ENCODE measurements around the gene DGKB.
"Not testable (repeated sequence)": the region's sequence is repeated elsewhere in the genome, so short reads cannot be mapped to it uniquely, and the experiment has no call there.

DGKB gene

DNA sequence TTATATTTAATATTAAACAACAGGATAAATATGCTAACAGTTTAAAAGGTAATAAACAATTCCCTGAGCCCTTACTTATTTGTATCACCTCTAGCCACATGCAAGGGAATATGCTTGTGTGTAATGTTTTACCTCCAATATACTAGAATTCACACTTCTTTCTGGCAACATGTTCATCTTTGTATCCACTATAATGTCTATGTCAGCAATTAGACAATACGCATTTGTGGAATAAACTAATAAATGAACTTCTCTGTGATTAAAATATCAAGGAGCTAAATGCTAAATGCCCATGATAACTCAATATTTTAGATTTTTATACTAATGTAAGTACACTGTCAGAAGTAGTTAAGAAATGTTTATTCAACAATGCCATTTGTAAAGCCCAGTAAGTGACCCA is 350.5 kb downstream of the DGKB start:
- DNase-seq, result no peak

DNA sequence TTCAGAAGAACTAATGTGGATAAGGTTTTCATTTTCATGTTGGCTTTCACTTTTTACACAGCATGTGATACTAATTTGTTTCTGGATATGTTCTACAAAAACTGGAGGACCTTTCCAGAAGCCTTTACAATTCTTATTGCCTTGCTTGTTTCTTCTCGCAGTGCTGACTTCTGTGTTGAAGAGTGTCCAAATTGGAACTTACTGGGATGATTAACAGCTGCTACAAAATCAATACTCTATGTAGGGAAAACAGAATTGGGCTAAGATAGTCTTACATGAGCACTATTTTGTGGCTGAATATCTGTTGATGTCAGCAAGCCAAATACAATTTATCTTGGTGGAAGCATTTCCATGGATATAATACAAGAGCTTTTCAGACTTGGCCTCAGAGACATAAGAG is 351.2 kb downstream of the DGKB start:
- no peak for DNase-seq

DNA sequence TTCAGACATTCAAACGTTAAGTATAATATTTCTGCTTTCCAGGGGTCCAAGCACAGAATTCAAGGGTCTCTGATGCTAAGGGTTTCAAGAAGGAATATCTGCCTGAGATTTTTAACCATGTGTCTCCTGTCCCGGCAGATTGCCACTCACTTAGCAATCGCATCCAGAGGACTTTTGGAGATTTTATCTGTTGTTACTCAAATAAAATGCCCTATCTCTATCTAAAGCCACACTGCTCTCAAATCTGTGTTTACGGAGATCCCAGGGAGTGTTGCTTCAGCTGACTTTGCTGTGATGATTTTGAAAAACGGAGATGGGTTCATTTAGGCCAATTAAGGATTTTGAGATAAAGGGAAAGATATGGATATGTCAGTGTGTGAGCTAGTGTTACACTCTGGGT is 359.9 kb downstream of the DGKB start:
- DNase-seq, result no peak

DNA sequence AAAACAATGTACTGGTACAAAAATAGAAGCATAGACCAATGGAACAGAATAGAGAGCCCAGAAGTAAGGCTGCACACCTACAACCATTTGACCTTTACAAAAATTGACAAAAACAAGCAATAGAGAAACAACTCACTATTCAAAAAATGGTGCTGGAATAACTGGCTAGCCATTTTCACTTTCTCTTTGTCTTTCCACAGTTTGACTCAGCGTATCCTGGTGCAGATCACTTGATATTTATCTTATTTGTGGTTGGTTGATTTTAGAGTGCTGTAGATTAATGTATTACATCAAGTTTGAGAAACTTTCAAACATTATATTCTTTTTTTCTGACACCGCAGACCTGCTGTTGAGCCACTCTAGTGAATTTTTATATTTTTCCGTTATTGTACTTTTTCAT is 381.4 kb downstream of the DGKB start:
- DNase-seq, result no peak

DNA sequence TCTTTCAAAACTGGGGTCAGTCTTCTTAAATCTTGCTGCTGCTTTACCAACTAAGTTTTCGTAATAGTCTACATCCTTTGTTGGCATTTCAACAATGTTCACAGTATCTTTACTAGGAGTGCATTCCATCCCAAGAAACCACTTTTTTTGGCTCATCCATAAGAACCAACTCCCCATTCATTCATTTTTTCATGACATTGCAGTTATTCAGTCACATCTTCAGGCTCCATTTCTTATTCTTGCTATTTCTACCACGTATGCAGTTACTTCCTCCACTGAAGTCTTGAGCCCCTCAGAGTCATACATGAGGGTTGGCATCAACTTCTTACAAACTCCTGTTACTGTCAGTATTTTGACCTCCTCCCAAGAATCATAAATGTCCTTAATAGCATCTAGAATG is 392.3 kb downstream of the DGKB start:
- DNase-seq, result no peak

DNA sequence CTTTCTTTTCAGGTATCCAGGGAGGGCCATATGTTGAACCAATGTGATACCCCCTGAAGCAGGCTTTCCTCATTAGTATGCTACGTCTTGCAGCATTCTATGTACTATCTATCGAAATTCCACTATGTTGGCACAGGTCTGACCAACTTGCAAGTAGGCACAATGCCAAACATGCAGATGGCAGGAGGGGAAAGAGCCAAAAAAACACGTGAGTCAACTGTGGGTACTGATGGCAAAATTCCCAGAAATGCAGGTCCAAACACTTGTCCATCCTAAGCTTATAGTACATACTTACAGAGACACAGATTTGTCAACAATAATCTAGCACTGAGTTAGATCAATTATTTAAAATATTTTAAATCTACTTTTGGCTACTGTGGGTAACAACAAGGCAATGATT is 394.9 kb downstream of the DGKB start:
- DNase-seq, result no peak

DNA sequence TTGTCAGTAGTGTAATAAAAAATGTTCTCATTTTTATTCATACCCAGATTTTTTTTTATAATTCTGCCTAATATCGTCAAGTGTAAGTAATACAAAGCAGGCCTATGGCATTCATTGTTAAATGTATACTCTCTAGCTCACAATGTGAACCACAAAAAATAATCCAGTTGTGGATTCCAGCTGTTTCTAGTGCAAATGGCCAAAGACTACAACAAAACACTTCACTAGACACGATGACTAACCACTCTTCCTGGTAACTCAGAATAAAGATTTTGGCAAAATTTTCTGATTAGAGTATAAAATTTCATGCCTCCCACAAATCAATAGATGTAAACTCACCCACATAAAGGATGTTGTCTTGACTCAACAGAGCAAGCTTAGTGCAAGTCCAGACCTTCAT is 396.6 kb downstream of the DGKB start:
- no peak for DNase-seq

DNA sequence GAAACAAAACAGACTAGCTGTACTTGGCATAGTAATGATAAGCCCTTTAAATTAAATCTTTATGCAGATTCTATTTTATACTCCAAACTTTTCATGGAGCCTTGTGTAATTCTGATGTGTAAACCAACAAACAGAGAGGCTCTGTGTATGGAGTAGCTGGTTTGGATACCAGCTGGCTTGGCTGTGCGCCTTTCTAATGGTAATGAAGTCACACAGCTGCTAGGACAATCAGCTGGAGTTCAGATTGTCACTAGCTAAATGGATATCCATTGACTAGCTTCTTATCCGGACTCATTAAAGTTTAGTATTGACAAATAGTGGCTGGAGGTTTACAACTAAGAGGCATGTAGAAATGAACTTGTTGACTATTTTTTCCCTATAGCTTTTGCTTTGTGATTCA is 398.4 kb downstream of the DGKB start:
- no peak for DNase-seq

DNA sequence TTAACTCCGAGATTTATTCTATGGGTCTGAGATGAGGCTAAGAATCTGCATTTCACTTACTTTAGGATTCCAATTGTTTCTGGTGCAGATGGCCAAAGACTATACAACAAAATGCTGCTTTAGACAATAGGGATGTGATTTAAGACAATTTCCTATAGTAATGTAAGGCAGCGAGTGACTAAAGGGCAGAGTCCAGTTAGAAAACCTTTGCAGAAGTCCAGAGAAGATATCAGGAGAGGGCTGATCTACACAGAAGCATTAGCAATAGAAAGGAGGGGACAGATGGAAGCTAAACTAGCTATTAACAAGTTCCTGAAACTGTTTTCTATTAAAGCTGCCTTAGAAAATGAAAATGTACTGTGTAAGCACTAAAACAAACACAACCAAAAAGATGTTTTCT is 398.9 kb downstream of the DGKB start:
- no peak for DNase-seq

DNA sequence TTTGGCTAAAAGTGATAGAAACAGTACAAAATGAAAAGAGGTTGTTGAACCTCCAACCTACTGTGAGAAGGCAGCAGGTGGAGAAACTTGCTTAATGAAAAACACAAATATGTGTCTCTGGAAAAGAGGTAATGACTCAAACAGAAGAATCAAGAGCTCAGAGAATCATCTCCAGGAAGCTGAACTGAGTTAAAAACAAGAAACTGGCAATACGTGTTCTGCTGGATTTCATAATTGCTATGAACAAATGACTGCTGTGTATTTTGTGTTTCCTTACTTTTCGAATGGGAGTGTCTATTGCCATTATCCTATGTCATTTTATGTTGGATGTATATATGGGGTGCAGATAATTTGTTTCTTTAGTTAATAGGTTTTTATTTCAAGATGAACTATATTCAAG is 401.1 kb downstream of the DGKB start:
- no peak for DNase-seq

DNA sequence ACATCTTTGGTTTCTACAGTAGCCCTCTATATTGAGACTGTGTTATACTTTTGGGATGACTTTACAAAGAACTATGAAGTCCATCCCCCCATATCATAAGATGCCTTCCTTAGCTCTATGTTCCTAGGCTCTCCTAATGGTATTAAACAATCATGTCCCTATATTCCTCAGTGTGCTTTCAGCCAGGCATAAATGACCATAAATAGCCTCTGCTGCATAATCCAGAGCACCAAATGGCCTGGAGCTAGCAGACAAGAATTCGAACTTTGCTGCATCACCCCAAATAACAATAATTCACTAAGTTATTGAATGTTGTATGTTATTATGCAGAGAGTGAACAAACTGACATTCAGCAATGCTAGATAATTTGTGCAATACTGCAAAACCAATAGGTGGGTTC is 405.2 kb downstream of the DGKB start:
- no peak for DNase-seq

DNA sequence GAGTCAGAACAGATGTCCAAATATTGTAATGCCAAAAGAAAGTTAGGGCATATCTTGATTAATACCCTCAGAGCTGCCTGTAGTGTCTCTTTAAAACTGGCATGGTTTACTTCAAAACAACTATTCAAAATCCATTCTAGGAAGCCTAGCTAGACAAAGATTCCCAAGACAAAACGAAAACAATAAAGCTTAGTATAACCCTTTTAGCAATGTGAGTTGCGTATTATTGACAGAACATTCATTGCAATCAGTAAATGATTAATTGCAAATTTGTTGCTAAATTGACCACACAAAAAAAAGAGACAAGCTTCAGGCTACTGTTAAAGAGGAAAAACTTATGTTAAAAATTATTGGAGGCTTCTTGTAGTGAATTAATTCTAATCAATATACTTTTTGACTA is 406.9 kb downstream of the DGKB start:
- DNase-seq, result no peak

DNA sequence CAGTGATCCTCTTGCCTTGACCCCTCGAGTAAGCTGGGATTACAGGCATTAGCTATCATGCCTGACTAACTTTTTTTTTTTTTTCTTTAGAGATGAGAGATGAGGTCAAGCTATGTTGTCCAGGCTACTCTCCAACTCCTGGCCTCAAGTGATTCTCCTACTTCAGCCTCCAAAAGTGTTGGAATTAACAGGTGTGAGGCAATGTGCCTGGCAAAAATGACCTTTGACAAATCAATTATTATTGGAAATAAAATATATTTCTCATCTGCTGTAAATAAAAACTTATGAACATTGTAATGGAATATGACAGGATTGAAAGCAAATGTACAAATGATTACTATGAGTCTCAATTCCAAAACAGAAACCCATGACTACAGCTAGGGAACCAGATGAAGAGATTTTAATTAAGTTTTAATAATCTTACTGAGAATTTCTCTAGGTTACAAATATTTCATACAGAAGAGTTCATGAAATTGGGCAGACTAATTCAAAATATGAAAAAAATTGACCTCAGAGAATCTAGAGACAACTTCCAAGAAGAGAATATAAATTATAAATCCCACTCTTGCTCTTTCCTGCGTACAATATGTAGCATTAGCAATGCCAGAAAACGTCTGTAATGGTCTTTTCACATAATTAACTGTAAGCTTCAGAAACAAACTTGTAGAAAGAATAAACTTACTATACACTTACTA is 414.7 kb downstream of the DGKB start:
- DNase-seq, result no peak

DNA sequence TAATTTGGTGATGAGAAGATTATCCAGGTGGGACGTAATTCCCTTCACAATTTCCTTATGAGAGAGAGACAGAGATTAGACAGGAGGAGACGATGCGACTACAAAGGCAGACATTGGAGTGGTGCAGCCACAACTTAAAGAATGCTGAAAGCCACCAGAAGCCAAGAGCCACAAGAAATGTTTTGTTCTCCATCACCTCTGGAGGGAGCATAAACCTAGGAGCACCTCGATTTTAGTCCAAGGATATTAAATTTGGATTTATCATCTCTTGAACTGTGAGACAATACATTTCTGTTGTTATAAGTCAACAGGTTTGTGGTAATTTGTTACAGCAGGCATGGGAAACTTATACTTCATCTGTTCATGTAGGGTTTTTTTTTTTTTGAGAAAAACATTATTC is 418.9 kb downstream of the DGKB start:
- DNase-seq, result no peak

DNA sequence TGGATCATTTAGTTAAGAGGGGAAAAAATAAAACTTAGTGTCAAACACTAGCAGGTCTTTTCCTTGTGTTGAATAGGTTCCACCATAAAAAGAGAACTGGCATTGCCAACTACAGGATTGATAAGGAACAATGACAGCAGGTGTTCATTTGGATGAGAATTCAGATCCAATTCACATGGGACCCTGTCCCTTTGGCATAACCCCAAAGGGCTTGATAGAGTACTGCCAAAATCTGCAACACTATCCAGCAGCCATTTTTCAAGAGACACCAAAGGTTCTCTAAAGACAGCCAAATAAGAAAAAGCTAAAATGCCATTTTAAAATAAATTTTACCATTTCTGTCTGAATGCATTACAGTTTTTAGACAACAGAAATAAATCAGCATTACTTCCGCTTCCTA is 422.3 kb downstream of the DGKB start:
- no peak for DNase-seq

DNA sequence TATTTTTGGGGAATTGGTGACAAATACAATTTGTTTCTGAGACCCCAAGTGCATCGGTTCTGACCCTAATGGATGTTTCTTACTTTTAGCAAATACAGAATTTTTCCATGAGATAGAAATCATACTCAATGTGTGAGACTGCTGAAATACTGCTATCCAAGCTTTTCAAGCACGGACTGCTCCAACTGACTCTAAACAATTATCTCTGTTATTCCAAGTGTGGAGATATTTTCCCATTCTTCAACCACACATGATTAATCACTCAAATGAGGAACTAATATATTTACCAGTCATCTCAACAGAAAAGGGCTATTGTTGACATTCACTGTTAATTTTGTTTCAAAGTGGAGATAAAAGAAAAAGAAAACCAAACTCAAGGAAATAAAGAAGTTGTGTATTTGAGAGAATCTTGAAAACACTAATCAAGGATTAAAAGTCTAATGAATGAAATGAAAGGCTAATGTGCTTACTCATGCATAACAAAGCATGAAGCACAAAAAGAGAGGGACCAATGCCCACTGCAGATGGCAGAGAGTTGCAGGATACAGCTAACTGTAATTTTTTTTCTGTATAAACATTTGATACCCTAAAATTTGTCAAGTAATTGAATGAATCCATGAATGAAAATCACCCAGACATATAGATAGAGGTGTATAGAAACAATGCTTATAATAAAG is 423.6 kb downstream of the DGKB start:
- no peak for DNase-seq

DNA sequence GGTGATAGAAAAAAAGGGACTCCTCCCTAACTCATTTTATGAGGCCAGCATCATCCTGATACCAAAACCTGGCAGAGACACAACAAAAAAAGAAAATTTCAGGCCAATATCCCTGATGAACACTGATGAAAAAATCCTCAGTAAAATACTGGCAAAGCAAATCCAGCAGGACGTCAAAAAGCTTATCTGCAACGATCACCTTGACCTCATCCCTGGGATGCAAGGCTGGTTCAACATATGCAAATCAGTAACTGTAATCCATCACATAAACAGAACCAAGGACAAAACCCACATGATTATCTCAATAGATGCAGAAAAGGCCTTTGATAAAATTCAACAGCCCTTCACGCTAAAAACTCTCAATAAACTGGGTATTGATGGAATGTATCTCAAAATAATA is 440.8 kb downstream of the DGKB start:
- DNase-seq, result not testable (repeated sequence)

DNA sequence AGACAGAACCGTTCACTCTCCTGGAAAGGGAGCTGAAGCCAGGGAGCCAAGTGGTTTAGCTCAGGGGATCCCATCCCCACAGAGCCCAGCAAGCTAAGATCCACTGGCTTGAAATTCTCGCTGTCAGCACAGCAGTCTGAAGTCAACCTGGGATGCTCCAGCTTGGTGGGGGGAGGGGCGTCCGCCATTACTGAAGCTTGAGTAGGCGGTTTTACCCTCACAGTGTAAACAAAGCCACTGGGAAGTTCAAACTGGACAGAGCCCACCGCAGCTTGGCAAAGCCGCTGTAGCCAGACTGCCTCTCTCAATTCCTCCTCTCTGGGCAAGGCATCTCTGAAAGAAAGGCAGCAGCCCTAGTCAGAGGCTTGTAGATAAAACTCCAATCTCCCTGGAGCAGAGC is 443.7 kb downstream of the DGKB start:
- not testable (repeated sequence) for DNase-seq

DNA sequence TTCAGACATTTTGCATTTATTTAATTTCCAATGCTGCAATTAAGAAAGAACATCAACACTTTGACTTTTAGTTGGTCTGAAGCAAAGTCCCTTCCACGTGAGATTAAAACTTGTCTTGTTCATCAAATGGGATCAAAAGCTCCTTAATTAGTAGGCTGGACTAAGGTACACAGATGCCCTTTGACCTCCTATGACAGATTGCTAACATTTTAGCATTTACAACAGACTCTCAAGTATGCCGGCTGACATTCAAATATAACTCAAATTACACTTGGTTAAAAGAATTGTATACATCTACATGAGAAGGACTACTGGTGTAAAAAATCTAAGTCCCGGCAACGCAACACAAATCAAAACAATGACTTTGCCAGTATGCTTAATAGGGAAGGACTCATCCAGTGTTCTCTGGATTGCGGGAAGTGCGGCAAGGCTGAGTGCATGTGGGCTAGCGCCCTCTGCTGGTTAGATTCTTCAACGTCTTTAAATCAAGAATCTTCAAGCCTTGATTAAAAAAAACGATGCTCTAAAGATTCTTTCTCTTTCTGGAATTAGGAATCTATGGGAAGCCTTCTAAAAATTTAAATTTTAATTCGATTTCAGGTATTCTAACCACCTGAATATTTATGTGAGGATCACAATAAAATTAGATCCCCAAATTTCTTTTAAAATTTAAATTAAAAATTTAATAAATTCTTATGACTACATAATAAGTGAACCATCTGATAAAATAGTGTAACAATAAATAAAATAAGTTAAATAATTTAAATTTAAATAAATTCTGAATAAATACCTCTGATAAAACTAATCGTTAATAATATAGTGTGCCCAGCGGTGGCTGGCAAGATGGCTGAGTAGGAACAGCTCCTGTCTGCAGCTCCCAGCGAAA is 444.7 kb downstream of the DGKB start:
- DNase-seq, result peak; percentile 81

DNA sequence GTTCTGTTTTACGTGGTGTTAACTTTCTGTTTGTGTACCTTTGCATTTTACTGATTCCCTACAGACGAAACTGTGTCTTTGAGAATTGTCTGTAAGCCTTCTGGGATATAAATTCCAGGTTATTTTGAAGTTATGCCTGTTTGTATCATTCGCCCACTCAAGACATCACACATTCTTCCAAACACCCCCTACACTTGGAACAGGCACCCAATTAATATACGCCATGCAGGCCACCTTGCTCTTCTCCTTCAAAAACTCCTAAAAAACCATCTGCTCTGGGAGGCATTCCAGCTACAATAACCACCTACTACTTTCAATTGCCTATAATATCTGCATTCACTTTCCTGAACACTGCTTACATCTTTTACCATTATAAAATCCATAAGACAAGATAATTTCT is 453.3 kb downstream of the DGKB start:
- DNase-seq, result no peak

DNA sequence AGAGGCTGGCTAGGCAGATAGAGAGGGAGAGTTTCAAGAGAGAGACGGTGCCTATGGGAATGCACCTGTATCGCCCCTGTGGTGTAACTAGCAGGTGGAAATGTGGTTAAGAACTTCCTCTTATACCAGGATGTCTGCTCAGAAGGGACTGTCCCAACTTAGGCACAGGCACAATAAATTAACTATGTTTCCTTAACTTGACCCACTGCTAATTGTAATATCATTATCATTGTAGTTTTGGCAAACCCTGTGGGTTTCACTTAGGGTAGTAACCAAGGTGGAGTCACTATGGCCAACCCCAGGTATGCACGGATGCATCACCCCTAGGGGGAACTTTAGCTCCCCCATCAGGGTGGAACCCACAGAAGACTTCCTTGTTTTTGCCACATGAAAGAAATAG is 455.7 kb downstream of the DGKB start:
- no peak for DNase-seq

DNA sequence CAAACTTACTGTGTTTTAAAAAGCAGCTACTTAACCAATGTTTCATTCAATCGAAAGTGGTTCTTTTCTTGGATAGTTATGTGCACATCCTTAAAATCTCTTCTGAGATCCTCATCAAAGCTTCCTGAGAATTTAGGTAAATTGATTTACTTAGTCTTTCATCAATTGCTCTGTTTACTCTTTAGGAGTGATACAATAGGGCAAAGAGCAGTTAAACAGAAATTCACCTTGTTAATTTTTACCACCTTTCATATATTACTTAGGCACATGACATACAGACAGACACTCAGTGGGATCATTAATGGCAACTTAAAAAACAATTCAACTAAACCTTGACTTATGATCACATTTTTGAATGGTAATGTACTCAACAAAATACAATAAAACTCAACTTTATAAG is 456.3 kb downstream of the DGKB start:
- DNase-seq, result no peak

DNA sequence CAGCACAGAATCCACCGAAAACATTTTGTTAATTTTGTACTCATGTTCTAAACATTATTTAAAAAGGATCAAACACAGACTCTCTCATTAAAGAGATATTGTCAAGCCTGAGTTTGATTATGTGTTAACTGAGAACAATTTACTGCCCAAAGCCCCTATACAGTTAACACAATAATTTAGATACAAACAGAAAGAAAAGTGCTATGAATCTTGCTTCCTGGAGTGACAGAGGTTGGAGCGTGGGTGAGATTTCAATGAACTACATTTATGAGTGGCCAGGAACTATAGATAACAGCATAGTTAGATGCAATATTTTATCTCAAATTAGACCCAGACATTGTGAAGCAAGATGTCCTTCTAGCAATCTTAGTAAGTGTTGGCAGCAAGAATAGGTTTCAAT is 464.2 kb downstream of the DGKB start:
- DNase-seq, result no peak

DNA sequence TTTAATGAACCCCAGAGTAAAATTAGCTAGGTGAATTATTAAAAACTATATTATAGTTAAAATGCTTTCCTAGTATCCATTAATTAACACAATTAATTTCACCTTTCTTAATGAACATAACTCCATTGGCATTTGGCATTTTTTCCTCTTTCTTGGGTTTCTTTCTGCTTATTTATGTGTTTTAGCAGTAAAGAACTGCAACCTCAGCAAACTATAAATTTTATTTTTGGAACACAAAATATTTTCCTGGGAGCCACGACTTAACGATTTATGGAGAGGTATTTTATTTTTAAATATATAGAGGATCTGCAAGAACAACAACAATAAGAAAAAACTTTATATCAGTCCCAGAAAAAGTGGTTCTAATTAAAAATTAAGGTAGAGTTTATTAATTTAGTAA is 465.7 kb downstream of the DGKB start:
- DNase-seq, result no peak
